ENCODE measurements around the gene CDC40.

Gene CDC40

GRCh38 chr6:110250838-110251237, 70.6 kb downstream of the CDC40 start:
- ChIA-PET CTCF (no interaction called here), POLR2A (no interaction called here)
- H3K4me3 ChIP-seq (ENCODE audit: low read depth, low read length) = no peak overlapping the region
- DNase-seq (ENCODE audit: low read depth, low spot score) = no peak
- TF ChIP-seq, protein P1, sequence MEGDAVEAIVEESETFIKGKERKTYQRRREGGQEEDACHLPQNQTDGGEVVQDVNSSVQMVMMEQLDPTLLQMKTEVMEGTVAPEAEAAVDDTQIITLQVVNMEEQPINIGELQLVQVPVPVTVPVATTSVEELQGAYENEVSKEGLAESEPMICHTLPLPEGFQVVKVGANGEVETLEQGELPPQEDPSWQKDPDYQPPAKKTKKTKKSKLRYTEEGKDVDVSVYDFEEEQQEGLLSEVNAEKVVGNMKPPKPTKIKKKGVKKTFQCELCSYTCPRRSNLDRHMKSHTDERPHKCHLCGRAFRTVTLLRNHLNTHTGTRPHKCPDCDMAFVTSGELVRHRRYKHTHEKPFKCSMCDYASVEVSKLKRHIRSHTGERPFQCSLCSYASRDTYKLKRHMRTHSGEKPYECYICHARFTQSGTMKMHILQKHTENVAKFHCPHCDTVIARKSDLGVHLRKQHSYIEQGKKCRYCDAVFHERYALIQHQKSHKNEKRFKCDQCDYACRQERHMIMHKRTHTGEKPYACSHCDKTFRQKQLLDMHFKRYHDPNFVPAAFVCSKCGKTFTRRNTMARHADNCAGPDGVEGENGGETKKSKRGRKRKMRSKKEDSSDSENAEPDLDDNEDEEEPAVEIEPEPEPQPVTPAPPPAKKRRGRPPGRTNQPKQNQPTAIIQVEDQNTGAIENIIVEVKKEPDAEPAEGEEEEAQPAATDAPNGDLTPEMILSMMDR (IDR thresholded peaks at IDR 0.05; ENCODE audit: insufficient read depth, low read length, missing control alignments) = no peak

DNA sequence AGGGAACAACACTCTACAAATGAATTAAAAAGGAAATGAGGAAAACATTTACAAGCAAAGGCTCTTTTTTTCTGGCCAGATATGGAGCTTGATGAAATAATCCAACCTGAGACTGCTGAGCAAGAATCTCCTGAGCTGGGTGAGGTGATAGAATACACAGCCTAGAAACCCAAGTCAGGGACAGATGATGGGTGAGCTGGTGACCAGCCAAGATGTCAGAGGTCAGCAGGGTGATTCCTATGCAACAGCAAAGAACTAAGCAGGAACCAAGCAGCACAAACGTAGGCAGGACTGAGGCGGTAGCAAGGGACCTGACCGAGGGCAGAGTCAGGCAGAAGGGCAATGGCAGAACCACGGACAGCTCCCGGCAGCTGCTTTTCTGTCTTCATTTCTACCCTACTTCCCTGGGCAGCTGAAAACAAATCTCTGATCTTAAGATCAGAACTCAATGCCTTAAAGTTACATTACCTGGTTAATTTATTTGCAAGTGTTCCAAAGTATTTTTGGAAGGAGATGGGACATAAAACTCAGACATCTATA, 75.1 kb downstream of the CDC40 start:
- TF ChIP-seq, protein P1 (IDR thresholded peaks at IDR 0.05; ENCODE audit: insufficient read depth, low read length, missing control alignments) = no peak
- no peak for DNase-seq (ENCODE audit: low read depth, low spot score)
- no peak overlapping the region for H3K4me3 ChIP-seq (ENCODE audit: low read depth, low read length)
- POLR2A ChIA-PET = interaction anchor here (0.7 kb wide), 1 partner anchor 9 kb away, joined by 4 read pairs; no protein-coding TSS in a partner anchor
- CTCF ChIA-PET = interaction anchor here (0.8 kb wide), 1 partner anchor 216 kb away, joined by 3 read pairs; no protein-coding TSS in a partner anchor

DNA sequence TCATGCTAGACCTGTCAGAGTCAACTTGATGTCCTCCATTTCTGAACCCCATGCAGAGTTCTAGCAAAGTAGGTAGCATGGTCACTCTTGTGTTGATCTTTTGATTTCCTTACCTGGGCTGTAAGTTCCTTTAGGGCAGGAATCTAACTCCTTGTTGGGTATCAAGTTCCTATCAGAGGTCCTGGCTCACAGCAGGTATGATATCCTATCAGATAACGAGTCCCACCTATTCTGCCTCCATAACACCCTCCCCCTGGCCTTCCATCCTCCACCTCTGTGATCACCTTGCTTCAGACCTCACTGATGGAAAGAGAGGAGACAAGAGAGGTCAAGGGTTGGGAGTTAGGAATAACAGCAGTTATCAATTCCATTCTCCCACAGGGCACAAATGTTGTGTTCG, 76.1 kb downstream of the CDC40 start:
- TF ChIP-seq, protein P1 (IDR thresholded peaks at IDR 0.05; ENCODE audit: insufficient read depth, low read length, missing control alignments) = no peak
- POLR2A ChIA-PET = no interaction called here
- CTCF ChIA-PET = no interaction called here
- H3K4me3 ChIP-seq (ENCODE audit: low read depth, low read length) = no peak overlapping the region
- no peak for DNase-seq (ENCODE audit: low read depth, low spot score)

GRCh38 chr6:110265273-110265672, 85.0 kb downstream of the CDC40 start:
- no peak overlapping the region for H3K4me3 ChIP-seq (ENCODE audit: low read depth, low read length)
- no peak for DNase-seq (ENCODE audit: low read depth, low spot score)
- TF ChIP-seq, protein P1 (IDR thresholded peaks at IDR 0.05; ENCODE audit: insufficient read depth, low read length, missing control alignments) = no peak
- CTCF ChIA-PET = no interaction called here
- POLR2A ChIA-PET = no interaction called here

GRCh38 chr6:110266996-110267395, 86.8 kb downstream of the CDC40 start:
- CTCF ChIA-PET = no interaction called here
- POLR2A ChIA-PET = no interaction called here
- no peak for DNase-seq (ENCODE audit: low read depth, low spot score)
- TF ChIP-seq, protein P1 (IDR thresholded peaks at IDR 0.05; ENCODE audit: insufficient read depth, low read length, missing control alignments) = no peak
- no peak overlapping the region for H3K4me3 ChIP-seq (ENCODE audit: low read depth, low read length)

DNA sequence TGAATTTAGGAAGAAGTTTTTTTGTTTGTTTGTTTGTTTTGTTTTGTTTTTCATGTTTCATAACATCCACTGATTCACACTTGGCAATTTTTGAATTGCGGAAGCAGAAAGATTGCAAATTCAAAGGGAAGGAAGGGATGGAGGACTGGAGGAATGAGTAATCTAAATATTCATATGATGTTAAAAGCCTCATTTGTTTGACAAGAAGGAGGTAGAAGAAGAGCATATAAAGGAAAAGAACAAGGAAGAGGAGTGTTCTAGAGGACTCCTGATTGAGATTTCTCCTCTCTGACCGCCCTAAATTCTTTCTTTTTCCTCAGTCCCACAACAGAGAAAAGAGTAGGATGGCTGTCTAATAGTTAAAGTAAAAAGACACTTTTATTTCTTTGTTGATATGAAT, 89.4 kb downstream of the CDC40 start:
- no peak overlapping the region for H3K4me3 ChIP-seq (ENCODE audit: low read depth, low read length)
- DNase-seq (ENCODE audit: low read depth, low spot score) = no peak
- POLR2A ChIA-PET = no interaction called here
- TF ChIP-seq, protein P1 (IDR thresholded peaks at IDR 0.05; ENCODE audit: insufficient read depth, low read length, missing control alignments) = no peak
- CTCF ChIA-PET = no interaction called here

Data from AG04449 (cell line).